DND-41 (cell line): Measurements from ENCODE around the gene C10orf95.

Experiments
- EZH2 ChIP-seq: IDR thresholded peaks from 3 replicates; pipeline ENCODE4 v1.6.1; 2012; ENCODE audit warnings: borderline replicate concordance, low read depth, mild to moderate bottlenecking, moderate library complexity, low read length, inconsistent platforms; ENCODE audit not compliant: severe bottlenecking
- TF ChIP-seq, protein P1 (sequence below): IDR thresholded peaks from 2 replicates; pipeline ENCODE4 v1.5.1; 2012; ENCODE audit warnings: borderline replicate concordance, low read length, moderate library complexity, mild to moderate bottlenecking; ENCODE audit not compliant: poor library complexity, severe bottlenecking; ENCODE audit errors: extremely low read depth

DNA sequence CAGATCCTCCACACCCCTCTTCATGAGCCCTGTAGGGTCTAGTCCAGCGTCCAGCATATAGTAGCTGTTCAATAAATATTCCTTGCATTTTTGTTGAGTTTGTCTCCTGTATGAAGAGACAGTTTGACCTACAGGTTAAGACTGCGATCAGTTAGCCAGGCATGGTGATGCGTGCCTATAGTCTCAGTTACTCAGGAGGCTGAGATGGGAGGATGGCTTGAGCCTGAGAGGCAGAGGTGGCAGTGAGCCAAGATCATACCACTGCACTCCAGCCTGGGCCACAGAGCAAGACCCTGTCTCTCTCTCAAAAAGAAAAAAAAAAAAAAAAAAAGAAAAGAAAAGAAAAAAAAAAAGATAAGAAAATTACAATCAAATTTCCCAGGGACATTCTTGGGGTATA lies 13.8 kb downstream of the C10orf95 start:
- TF ChIP-seq, protein P1, sequence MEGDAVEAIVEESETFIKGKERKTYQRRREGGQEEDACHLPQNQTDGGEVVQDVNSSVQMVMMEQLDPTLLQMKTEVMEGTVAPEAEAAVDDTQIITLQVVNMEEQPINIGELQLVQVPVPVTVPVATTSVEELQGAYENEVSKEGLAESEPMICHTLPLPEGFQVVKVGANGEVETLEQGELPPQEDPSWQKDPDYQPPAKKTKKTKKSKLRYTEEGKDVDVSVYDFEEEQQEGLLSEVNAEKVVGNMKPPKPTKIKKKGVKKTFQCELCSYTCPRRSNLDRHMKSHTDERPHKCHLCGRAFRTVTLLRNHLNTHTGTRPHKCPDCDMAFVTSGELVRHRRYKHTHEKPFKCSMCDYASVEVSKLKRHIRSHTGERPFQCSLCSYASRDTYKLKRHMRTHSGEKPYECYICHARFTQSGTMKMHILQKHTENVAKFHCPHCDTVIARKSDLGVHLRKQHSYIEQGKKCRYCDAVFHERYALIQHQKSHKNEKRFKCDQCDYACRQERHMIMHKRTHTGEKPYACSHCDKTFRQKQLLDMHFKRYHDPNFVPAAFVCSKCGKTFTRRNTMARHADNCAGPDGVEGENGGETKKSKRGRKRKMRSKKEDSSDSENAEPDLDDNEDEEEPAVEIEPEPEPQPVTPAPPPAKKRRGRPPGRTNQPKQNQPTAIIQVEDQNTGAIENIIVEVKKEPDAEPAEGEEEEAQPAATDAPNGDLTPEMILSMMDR: no peak
- no peak for TF ChIP-seq EZH2
